HG02759 (cell line): ENCODE measurements around the gene MYO18B.

Experiments used
- ATAC-seq: cut with Tn5 transposase; IDR thresholded peaks from one replicate; pipeline ENCODE4 v1.9.1; 2021; ENCODE audit warnings: mild to moderate bottlenecking, moderate library complexity; ENCODE audit not compliant: unreplicated experiment

The MYO18B gene

GRCh38 chr22:25935266-25936058, 193.5 kb downstream of the MYO18B start:
- ATAC-seq = no peak

- no peak for ATAC-seq
These were observed 196.2 kb downstream of the MYO18B start for GRCh38 chr22:25938151-25938550.

- ATAC-seq = no peak
These were observed 197.4 kb downstream of the MYO18B start for GRCh38 chr22:25939384-25939783.

- no peak for ATAC-seq
These were observed 198.5 kb downstream of the MYO18B start for GRCh38 chr22:25940479-25940878.

GRCh38 chr22:25941365-25941960, 199.5 kb downstream of the MYO18B start:
- no peak for ATAC-seq

- no peak for ATAC-seq
These were observed 200.3 kb downstream of the MYO18B start for GRCh38 chr22:25942115-25942855.

- no peak for ATAC-seq
These were observed 200.9 kb downstream of the MYO18B start for GRCh38 chr22:25942856-25943411.

- ATAC-seq = no peak
These were observed 208.1 kb downstream of the MYO18B start for GRCh38 chr22:25950111-25950510.

GRCh38 chr22:25953276-25953675, 211.3 kb downstream of the MYO18B start:
- ATAC-seq = no peak

- ATAC-seq = no peak
These were observed 211.9 kb downstream of the MYO18B start for GRCh38 chr22:25953919-25954318.

GRCh38 chr22:25955323-25955722, 213.3 kb downstream of the MYO18B start:
- no peak for ATAC-seq

- no peak for ATAC-seq
These were observed 214.8 kb downstream of the MYO18B start for GRCh38 chr22:25956801-25957200.

- ATAC-seq = no peak
These were observed 218.1 kb downstream of the MYO18B start for GRCh38 chr22:25959818-25960774.

- no peak for ATAC-seq
These were observed 219.7 kb downstream of the MYO18B start for GRCh38 chr22:25961699-25962098.

GRCh38 chr22:25962711-25963110, 220.7 kb downstream of the MYO18B start:
- no peak for ATAC-seq

- no peak for ATAC-seq
These were observed 223.2 kb downstream of the MYO18B start for GRCh38 chr22:25964961-25965730.

- no peak for ATAC-seq
These were observed 224.5 kb downstream of the MYO18B start for GRCh38 chr22:25966448-25966913.

GRCh38 chr22:25969286-25969685, 227.3 kb downstream of the MYO18B start:
- no peak for ATAC-seq

GRCh38 chr22:25969901-25970300, 227.9 kb downstream of the MYO18B start:
- ATAC-seq = no peak
